HepG2 (cell line): ENCODE data around the gene RPS8. TPM values are rescaled to one million over a fixed set of nuclear protein-coding genes. Genes with fewer than 3 reads are reported as not detected.

ENCODE experiments used
- ARNT ChIP-seq: fragments of 450-650 bp; IDR thresholded peaks from 2 replicates; pipeline ENCODE4 v1.6.1; 2017
- GTF2F1 ChIP-seq: fragments of 150-350 bp; IDR thresholded peaks from 2 replicates; pipeline ENCODE4 v1.6.1; 2014; ENCODE audit warnings: low read length
- HNRNPUL1 ChIP-seq: fragments of 200-400 bp; formaldehyde crosslinking; IDR thresholded peaks from 2 replicates; pipeline ENCODE4 v1.6.1; 2017; ENCODE audit warnings: low read depth, mild to moderate bottlenecking, low read length, moderate library complexity
- KDM2A ChIP-seq: sonication (generic); formaldehyde crosslinking; IDR thresholded peaks from 2 replicates; pipeline ENCODE4 v1.4.0; 2020; ENCODE audit warnings: low read depth, missing genetic modification reagents, borderline replicate concordance
- MIER3 ChIP-seq: IDR thresholded peaks from 2 replicates; pipeline ENCODE4 v1.6.1; 2016; ENCODE audit warnings: missing compliant biosample characterization, borderline replicate concordance
- NFATC3 ChIP-seq: sonication (generic); formaldehyde crosslinking; IDR thresholded peaks from 2 replicates; pipeline ENCODE4 v1.5.1; 2020; ENCODE audit warnings: mild to moderate bottlenecking, missing genetic modification reagents
- NR2C2 ChIP-seq: sonication (generic); formaldehyde crosslinking; IDR thresholded peaks from 2 replicates; pipeline ENCODE4 v1.4.0; 2020; ENCODE audit warnings: missing genetic modification reagents, mild to moderate bottlenecking, moderate library complexity, borderline replicate concordance
- PCBP1 ChIP-seq: fragments of 200-400 bp; formaldehyde crosslinking; IDR thresholded peaks from 2 replicates; pipeline ENCODE4 v1.6.1; 2017; ENCODE audit warnings: mild to moderate bottlenecking, low read depth, low read length, borderline replicate concordance
- SAP130 ChIP-seq: IDR thresholded peaks from 2 replicates; pipeline ENCODE4 v1.6.1; 2016; ENCODE audit warnings: low read depth
- ZBTB14 ChIP-seq: sonication (generic); formaldehyde crosslinking; IDR thresholded peaks from 2 replicates; pipeline ENCODE4 v1.4.0; 2020; ENCODE audit warnings: missing genetic modification reagents
- ZNF234 ChIP-seq: sonication (generic); formaldehyde crosslinking; conservative IDR thresholded peaks from 2 replicates; pipeline ENCODE4 v1.5.1; 2020; ENCODE audit warnings: mild to moderate bottlenecking, missing genetic modification reagents
- ZXDC ChIP-seq: sonication (generic); formaldehyde crosslinking; IDR thresholded peaks from 2 replicates; pipeline ENCODE4 v1.5.0; 2020; ENCODE audit warnings: mild to moderate bottlenecking, missing genetic modification reagents
- polyA plus RNA-seq, 8 experiments: library from polyadenylated mRNA; depleted of rRNA in 3 of 8; stranded (reverse) in 7 of 8; unstranded in 1 of 8; fragments of >200 nt; fragmentation: Illumina TruSeq in 4 of 8; extraction: Trizol in 4 of 8; gene quantifications; 2 replicates each; pipeline versions ENCODE4 v1.2.1 to v1.2.3, GENCODE V29; 2011 to 2016; ENCODE audit warnings: low read depth in 4 of 8, missing spikeins in 1 of 8, mixed read lengths in 1 of 8; ENCODE audit not compliant: insufficient read depth in 1 of 8
- total RNA-seq, 5 experiments: library from RNA; depleted of rRNA; stranded (reverse); fragments of >200 nt; fragmentation: Illumina TruSeq; extraction: Trizol; gene quantifications; 2 replicates each; pipeline ENCODE4 v1.2.3, GENCODE V29; 2016; ENCODE audit warnings: low read depth in 1 of 5
- TF ChIP-seq, protein P1 (sequence below): sonication (generic); formaldehyde crosslinking; IDR thresholded peaks from 2 replicates; pipeline ENCODE4 v1.5.0; 2020; ENCODE audit warnings: missing genetic modification reagents
- TF ChIP-seq, protein P2 (sequence below): sonication (generic); formaldehyde crosslinking; IDR thresholded peaks from 2 replicates; pipeline ENCODE4 v1.4.0; 2020; ENCODE audit warnings: missing genetic modification reagents; ENCODE audit errors: not compliant biosample characterization
- TF ChIP-seq, protein P3 (sequence below): sonication (generic); formaldehyde crosslinking; IDR thresholded peaks from 2 replicates; pipeline ENCODE4 v1.5.0; 2020; ENCODE audit warnings: mild to moderate bottlenecking, missing genetic modification reagents, borderline replicate concordance
- TF ChIP-seq, protein P4 (sequence below): sonication (generic); formaldehyde crosslinking; IDR thresholded peaks from 2 replicates; pipeline ENCODE4 v1.4.0; 2020; ENCODE audit warnings: missing genetic modification reagents

Gene RPS8
- total and polyA plus RNA-seq, 2 of the 13 experiments (the other 11 are each of a cell fraction or from before 2014, with no cell fraction given), result 2,628 to 2,822 TPM

DNA sequence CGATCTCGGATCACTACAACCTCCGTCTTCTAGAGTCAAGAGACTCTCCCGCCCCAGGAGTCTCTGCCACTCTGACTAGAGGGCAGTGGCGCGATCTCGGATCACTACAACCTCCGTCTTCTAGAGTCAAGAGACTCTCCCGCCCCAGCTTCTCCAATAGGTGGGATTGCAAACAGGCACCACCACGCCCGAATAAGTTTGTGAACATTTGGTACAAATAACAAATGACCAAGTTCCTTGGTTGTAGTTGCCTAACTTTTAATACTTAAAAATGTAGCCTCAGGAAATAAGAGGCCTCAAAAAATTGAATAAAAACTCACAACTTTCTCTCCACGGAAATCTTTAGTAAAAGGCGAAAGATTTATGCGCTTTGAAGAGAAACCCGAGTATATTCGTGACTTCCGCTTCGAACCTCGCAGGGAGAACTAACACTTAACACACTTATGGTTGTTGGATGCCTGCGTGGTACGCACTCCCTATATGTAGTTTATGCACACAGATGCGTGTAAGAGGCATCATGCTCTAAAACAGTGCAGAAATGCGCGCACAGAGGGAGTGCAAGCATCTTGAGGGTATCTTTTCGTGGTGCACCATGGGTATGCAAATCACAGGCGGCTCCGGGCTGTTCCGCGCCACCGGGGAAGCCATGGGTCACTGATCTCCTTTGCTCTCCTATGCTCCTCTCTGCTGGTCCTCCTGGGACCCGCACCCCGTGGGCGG is 44.4 kb downstream of the RPS8 start (continued):
- TF ChIP-seq, protein P1, sequence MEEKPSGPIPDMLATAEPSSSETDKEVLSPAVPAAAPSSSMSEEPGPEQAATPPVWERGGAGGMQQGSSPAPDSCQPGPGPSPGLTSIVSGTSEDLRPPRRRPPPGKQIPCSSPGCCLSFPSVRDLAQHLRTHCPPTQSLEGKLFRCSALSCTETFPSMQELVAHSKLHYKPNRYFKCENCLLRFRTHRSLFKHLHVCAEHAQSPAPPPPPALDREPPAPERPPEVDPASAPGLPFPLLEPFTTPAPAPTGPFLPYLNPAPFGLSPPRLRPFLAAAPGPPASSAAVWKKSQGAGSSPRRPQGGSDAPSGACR (CRISPR knock-in tag), result peak; percentile 67; the same call in 1 of the 2 replicates
- peak; percentile 59 for TF ChIP-seq SAP130
- no peak; the same call in 1 of the 2 replicates for TF ChIP-seq MIER3 (CRISPR knock-in tag)
- TF ChIP-seq GTF2F1, result peak; percentile 99
- peak; percentile 51; the same call in 1 of the 2 replicates for TF ChIP-seq ZXDC (CRISPR knock-in tag)
- no peak for TF ChIP-seq PCBP1
- TF ChIP-seq ARNT, result no peak
- peak; percentile 70 for TF ChIP-seq KDM2A
- no peak for TF ChIP-seq ZNF234 (CRISPR knock-in tag)
- TF ChIP-seq HNRNPUL1, result no peak
- peak; percentile 58; the same call in 1 of the 2 replicates for TF ChIP-seq NFATC3
- TF ChIP-seq, protein P2, sequence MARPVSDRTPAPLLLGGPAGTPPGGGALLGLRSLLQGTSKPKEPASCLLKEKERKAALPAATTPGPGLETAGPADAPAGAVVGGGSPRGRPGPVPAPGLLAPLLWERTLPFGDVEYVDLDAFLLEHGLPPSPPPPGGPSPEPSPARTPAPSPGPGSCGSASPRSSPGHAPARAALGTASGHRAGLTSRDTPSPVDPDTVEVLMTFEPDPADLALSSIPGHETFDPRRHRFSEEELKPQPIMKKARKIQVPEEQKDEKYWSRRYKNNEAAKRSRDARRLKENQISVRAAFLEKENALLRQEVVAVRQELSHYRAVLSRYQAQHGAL (CRISPR knock-in tag), result no peak
- TF ChIP-seq NR2C2 (CRISPR knock-in tag), result peak; percentile 63
- no peak for TF ChIP-seq ZBTB14
- TF ChIP-seq, protein P3, sequence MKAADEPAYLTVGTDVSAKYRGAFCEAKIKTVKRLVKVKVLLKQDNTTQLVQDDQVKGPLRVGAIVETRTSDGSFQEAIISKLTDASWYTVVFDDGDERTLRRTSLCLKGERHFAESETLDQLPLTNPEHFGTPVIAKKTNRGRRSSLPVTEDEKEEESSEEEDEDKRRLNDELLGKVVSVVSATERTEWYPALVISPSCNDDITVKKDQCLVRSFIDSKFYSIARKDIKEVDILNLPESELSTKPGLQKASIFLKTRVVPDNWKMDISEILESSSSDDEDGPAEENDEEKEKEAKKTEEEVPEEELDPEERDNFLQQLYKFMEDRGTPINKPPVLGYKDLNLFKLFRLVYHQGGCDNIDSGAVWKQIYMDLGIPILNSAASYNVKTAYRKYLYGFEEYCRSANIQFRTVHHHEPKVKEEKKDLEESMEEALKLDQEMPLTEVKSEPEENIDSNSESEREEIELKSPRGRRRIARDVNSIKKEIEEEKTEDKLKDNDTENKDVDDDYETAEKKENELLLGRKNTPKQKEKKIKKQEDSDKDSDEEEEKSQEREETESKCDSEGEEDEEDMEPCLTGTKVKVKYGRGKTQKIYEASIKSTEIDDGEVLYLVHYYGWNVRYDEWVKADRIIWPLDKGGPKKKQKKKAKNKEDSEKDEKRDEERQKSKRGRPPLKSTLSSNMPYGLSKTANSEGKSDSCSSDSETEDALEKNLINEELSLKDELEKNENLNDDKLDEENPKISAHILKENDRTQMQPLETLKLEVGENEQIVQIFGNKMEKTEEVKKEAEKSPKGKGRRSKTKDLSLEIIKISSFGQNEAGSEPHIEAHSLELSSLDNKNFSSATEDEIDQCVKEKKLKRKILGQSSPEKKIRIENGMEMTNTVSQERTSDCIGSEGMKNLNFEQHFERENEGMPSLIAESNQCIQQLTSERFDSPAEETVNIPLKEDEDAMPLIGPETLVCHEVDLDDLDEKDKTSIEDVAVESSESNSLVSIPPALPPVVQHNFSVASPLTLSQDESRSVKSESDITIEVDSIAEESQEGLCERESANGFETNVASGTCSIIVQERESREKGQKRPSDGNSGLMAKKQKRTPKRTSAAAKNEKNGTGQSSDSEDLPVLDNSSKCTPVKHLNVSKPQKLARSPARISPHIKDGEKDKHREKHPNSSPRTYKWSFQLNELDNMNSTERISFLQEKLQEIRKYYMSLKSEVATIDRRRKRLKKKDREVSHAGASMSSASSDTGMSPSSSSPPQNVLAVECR (CRISPR knock-in tag), result no peak; the same call in 1 of the 2 replicates
- TF ChIP-seq, protein P4, sequence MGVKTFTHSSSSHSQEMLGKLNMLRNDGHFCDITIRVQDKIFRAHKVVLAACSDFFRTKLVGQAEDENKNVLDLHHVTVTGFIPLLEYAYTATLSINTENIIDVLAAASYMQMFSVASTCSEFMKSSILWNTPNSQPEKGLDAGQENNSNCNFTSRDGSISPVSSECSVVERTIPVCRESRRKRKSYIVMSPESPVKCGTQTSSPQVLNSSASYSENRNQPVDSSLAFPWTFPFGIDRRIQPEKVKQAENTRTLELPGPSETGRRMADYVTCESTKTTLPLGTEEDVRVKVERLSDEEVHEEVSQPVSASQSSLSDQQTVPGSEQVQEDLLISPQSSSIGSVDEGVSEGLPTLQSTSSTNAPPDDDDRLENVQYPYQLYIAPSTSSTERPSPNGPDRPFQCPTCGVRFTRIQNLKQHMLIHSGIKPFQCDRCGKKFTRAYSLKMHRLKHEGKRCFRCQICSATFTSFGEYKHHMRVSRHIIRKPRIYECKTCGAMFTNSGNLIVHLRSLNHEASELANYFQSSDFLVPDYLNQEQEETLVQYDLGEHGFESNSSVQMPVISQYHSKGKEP, result no peak; the same call in 1 of the 2 replicates
